IMR-90 (cell line): ENCODE results near the gene GATA3. TPM values are rescaled to one million over a fixed set of nuclear protein-coding genes. Genes with fewer than 3 reads are reported as not detected.

Source experiments
- ATAC-seq: fragments of 200-7000 bp; cut with Tn5 transposase; 2 replicates; pipeline ENCODE4 v1.9.1; 2020; ENCODE audit warnings: low read depth, mild to moderate bottlenecking, moderate library complexity
- BruUV-seq: library from RNA; stranded (reverse); fragments of 400-500 nt; replicated peaks from 2 replicates; lab custom pipeline; 2021; lab: Mats Ljungman, UMichigan
- CTCF ChIA-PET: fragments of 300-600 bp; formaldehyde crosslinking; extraction: SDS; loops from one replicate; lab custom pipeline; 2021; ENCODE audit warnings: antibody characterized with exemption; lab: Yijun Ruan, JAX
- POLR2A ChIA-PET: fragments of 300-600 bp; sonication (Branson Sonifier 250); formaldehyde crosslinking; loops from one replicate; lab custom pipeline; 2022; ENCODE audit warnings: antibody characterized with exemption; ENCODE audit not compliant: unreplicated experiment; lab: Charles Lee
- DNase-seq: peaks from one replicate; pipeline ENCODE4 v3.0.0; 2013
- H2AFZ ChIP-seq: replicated peaks from 2 replicates; pipeline ENCODE3; 2013; ENCODE audit warnings: low read length, mild to moderate bottlenecking; ENCODE audit not compliant: poor library complexity
- H2AK5ac ChIP-seq: 2 replicates; pipeline ENCODE4 v1.6.1; 2013; ENCODE audit warnings: low read depth, low read length, inconsistent platforms
- H2AK9ac ChIP-seq: replicated peaks from 2 replicates; pipeline ENCODE3; 2013; ENCODE audit warnings: mild to moderate bottlenecking, low read depth, low read length, moderate library complexity; ENCODE audit not compliant: poor library complexity
- H2BK120ac ChIP-seq: 2 replicates; pipeline ENCODE4 v1.6.1; 2013; ENCODE audit warnings: low read depth, low read length, inconsistent platforms
- H2BK15ac ChIP-seq: 3 replicates; pipeline ENCODE4 v1.6.1; 2013; ENCODE audit warnings: low read depth, low read length, inconsistent platforms
- H2BK20ac ChIP-seq: 2 replicates; pipeline ENCODE4 v1.6.1; 2013; ENCODE audit warnings: low read depth, mild to moderate bottlenecking, inconsistent platforms, low read length, moderate library complexity
- H2BK5ac ChIP-seq: 2 replicates; pipeline ENCODE4 v1.6.1; 2013; ENCODE audit warnings: mild to moderate bottlenecking, low read depth, low read length, inconsistent platforms; ENCODE audit not compliant: poor library complexity, severe bottlenecking
- H3K14ac ChIP-seq: replicated peaks from 2 replicates; pipeline ENCODE4 v1.6.1; 2013; ENCODE audit warnings: low read depth, low read length, inconsistent platforms
- H3K18ac ChIP-seq: 2 replicates; pipeline ENCODE4 v1.6.1; 2013; ENCODE audit warnings: low read depth, low read length, control low read depth
- H3K23ac ChIP-seq: 2 replicates; pipeline ENCODE4 v1.6.1; 2013; ENCODE audit warnings: low read depth, low read length, inconsistent platforms
- H3K27ac ChIP-seq: 2 replicates; pipeline ENCODE4 v1.5.1; 2013; ENCODE audit warnings: mild to moderate bottlenecking, control low read depth, low read length; ENCODE audit not compliant: insufficient read depth
- H3K27me3 ChIP-seq: 2 replicates; pipeline ENCODE4 v1.6.1; 2013; ENCODE audit warnings: low read length; ENCODE audit not compliant: control insufficient read depth, insufficient read depth
- H3K36me3 ChIP-seq: 2 replicates; pipeline ENCODE4 v1.6.1; 2013; ENCODE audit warnings: low read length, mixed read lengths; ENCODE audit not compliant: control insufficient read depth, insufficient read depth
- H3K4ac ChIP-seq: 2 replicates; pipeline ENCODE4 v1.6.1; 2013; ENCODE audit warnings: low read depth, low read length, inconsistent platforms
- H3K4me1 ChIP-seq: 2 replicates; pipeline ENCODE4 v1.6.1; 2013; ENCODE audit warnings: low read length, mixed read lengths; ENCODE audit not compliant: control insufficient read depth, insufficient read depth
- H3K4me2 ChIP-seq: 2 replicates; pipeline ENCODE4 v1.6.1; 2013; ENCODE audit warnings: low read depth, mild to moderate bottlenecking, control low read depth, low read length, moderate library complexity
- H3K4me3 ChIP-seq: 2 replicates; pipeline ENCODE4 v1.5.1; 2013; ENCODE audit warnings: low read depth, mild to moderate bottlenecking, control low read depth, low read length, moderate library complexity; ENCODE audit not compliant: insufficient read depth
- H3K56ac ChIP-seq: 2 replicates; pipeline ENCODE4 v1.6.1; 2013; ENCODE audit warnings: low read length, inconsistent platforms; ENCODE audit not compliant: insufficient read depth; ENCODE audit errors: extremely low read depth
- H3K79me1 ChIP-seq, 2 experiments: 2 replicates each; pipeline ENCODE4 v1.6.1; 2013; ENCODE audit warnings: low read length in 2 of 2, inconsistent platforms in 1 of 2, low read depth in 1 of 2
- H3K9ac ChIP-seq: 2 replicates; pipeline ENCODE4 v1.6.1; 2013; ENCODE audit warnings: low read depth, low read length, control low read depth
- H3K9me1 ChIP-seq: 2 replicates; pipeline ENCODE4 v1.6.1; 2013; ENCODE audit warnings: low read length, inconsistent platforms; ENCODE audit not compliant: insufficient read depth
- H3K9me3 ChIP-seq: 2 replicates; pipeline ENCODE4 v1.6.1; 2013; ENCODE audit warnings: low read length; ENCODE audit not compliant: control insufficient read depth, insufficient read depth
- H4K20me1 ChIP-seq: 2 replicates; pipeline ENCODE4 v1.6.1; 2013; ENCODE audit warnings: low read length, inconsistent platforms; ENCODE audit not compliant: insufficient read depth
- H4K5ac ChIP-seq: 2 replicates; pipeline ENCODE4 v1.6.1; 2013; ENCODE audit warnings: mild to moderate bottlenecking, low read depth, low read length, control low read depth
- H4K8ac ChIP-seq, 2 experiments: 2 replicates each; pipeline ENCODE4 v1.6.1; 2013; ENCODE audit warnings: low read depth in 2 of 2, low read length in 2 of 2, control low read depth in 1 of 2, inconsistent platforms in 1 of 2
- H4K91ac ChIP-seq: 2 replicates; pipeline ENCODE4 v1.6.1; 2013; ENCODE audit warnings: low read depth, low read length, inconsistent platforms; ENCODE audit not compliant: insufficient read depth
- BHLHE40 ChIP-seq: fragments of 150-350 bp; IDR thresholded peaks from 2 replicates; pipeline ENCODE4 v1.6.1; 2016; ENCODE audit warnings: mild to moderate bottlenecking, low read depth, low read length
- CEBPB ChIP-seq: IDR thresholded peaks from 2 replicates; pipeline ENCODE4 v1.6.1; 2012; ENCODE audit warnings: low read depth, low read length, improper control_type of control experiment
- CTCF ChIP-seq: conservative IDR thresholded peaks from 2 replicates; pipeline ENCODE4 v1.5.1; 2012; ENCODE audit warnings: mild to moderate bottlenecking, low read depth, low read length, improper control_type of control experiment
- FOS ChIP-seq: fragments of 150-350 bp; IDR thresholded peaks from 2 replicates; pipeline ENCODE4 v1.6.1; 2016; ENCODE audit warnings: low read depth, low read length
- MAFK ChIP-seq: IDR thresholded peaks from 2 replicates; pipeline ENCODE4 v1.6.1; 2012; ENCODE audit warnings: low read depth, low read length, improper control_type of control experiment
- MAZ ChIP-seq: IDR thresholded peaks from 2 replicates; pipeline ENCODE4 v1.6.1; 2012; ENCODE audit warnings: low read depth, mild to moderate bottlenecking, low read length, improper control_type of control experiment, moderate library complexity, borderline replicate concordance
- MXI1 ChIP-seq: IDR thresholded peaks from 2 replicates; pipeline ENCODE4 v1.6.1; 2012; ENCODE audit warnings: low read depth, mild to moderate bottlenecking, low read length, moderate library complexity, borderline replicate concordance
- POLR2A ChIP-seq: IDR thresholded peaks from 2 replicates; pipeline ENCODE4 v1.6.1; 2012; ENCODE audit warnings: mild to moderate bottlenecking, low read depth, low read length
- RAD21 ChIP-seq: IDR thresholded peaks from 2 replicates; pipeline ENCODE4 v1.6.1; 2012; ENCODE audit warnings: low read length, improper control_type of control experiment
- RFX5 ChIP-seq: IDR thresholded peaks from 2 replicates; pipeline ENCODE4 v1.8.0; 2012; ENCODE audit warnings: low read depth, mild to moderate bottlenecking, low read length, moderate library complexity
- USF2 ChIP-seq: fragments of 150-350 bp; IDR thresholded peaks from 2 replicates; pipeline ENCODE4 v1.6.1; 2017; ENCODE audit warnings: mild to moderate bottlenecking, antibody characterized with exemption, low read length, low read depth
- WGBS, 2 experiments: methylation state at CpG; one replicate each; pipeline versions ENCODE4 v1.1.5 to v1.1.7; 2013; ENCODE audit warnings: missing lambda C conversion rate in 2 of 2; ENCODE audit not compliant: insufficient read length in 1 of 2; ENCODE audit errors: extremely low coverage in 2 of 2; 5-methylcytosine and 5-hydroxymethylcytosine counted together
- dilution Hi-C: fragments of 300-500 bp; cut with HindIII; formaldehyde crosslinking; loops from one replicate; pipeline ENCODE4 v1.14.3; 2018; ENCODE audit warnings: low sequenced_read_pairs; ENCODE audit not compliant: unreplicated experiment
- in situ Hi-C: fragments of 300-500 bp; cut with MboI; formaldehyde crosslinking; loops from 3 replicates; pipeline ENCODE4 v1.14.3; 2019; ENCODE audit warnings: low sequenced_read_pairs, inconsistent platforms, mixed read lengths
- intact Hi-C: fragments of 100-400 bp; cut with micrococcal nuclease; formaldehyde crosslinking; loops from 2 replicates; pipeline ENCODE4 v1.10.0; 2022
- polyA plus RNA-seq, 3 experiments: library from polyadenylated mRNA; depleted of rRNA; stranded (reverse); fragments of >200 nt; gene quantifications; 2 replicates each; pipeline ENCODE4 v1.2.3, GENCODE V29; 2012; ENCODE audit warnings: low replicate concordance in 1 of 3
- total RNA-seq: library from RNA; depleted of rRNA; stranded (reverse); fragments of >200 nt; gene quantifications from 2 replicates; pipeline ENCODE4 v1.2.3, GENCODE V29; 2012

GATA3 gene
- total and polyA plus RNA-seq, 2 of the 4 experiments (the other 2 are of a cell fraction) = 0.21 TPM; not detected in 1

GRCh38 chr10:8088504-8088903 is 34.0 kb downstream of the GATA3 start:
- no peak overlapping the region for H3K4me2 ChIP-seq
- H4K91ac ChIP-seq = no peak overlapping the region
- no peak overlapping the region for H2BK20ac ChIP-seq
- H3K79me1 ChIP-seq = no peaks in the 10 kb centered on the region
- no peak overlapping the region for H2BK15ac ChIP-seq
- ATAC-seq (no peak), DNase-seq (no peak)
- POLR2A ChIA-PET = no interaction called here
- no peak overlapping the region for H3K14ac ChIP-seq
- no peak overlapping the region for H2BK120ac ChIP-seq
- H4K20me1 ChIP-seq = no peaks in the 10 kb centered on the region
- no TSS peak for BruUV-seq
- no peak overlapping the region for H3K18ac ChIP-seq
- in situ Hi-C loops = no loop called here
- no peak overlapping the region for H3K27ac ChIP-seq
- H3K27me3 ChIP-seq = no peaks in the 10 kb centered on the region
- no peak overlapping the region for H2AFZ ChIP-seq
- intact Hi-C loops = no loop called here
- H3K4ac ChIP-seq = no peak overlapping the region
- dilution Hi-C loops = no loop called here
- CTCF ChIA-PET = no interaction called here
- no peak overlapping the region for H3K4me3 ChIP-seq
- H4K8ac ChIP-seq = no peak overlapping the region
- H2AK9ac ChIP-seq = no peak overlapping the region
- no peaks in the 10 kb centered on the region for H3K9me3 ChIP-seq
- no peaks in the 10 kb centered on the region for H3K9me1 ChIP-seq
- H2AK5ac ChIP-seq = no peak overlapping the region
- no peak overlapping the region for H3K9ac ChIP-seq
- no peaks in the 10 kb centered on the region for H3K4me1 ChIP-seq
- H3K56ac ChIP-seq = no peak overlapping the region
- no CpG with 5 or more reads among the region's 6 CpGs for WGBS, 2 experiments
- no peak overlapping the region for H4K5ac ChIP-seq
- TF ChIP-seq RAD21 = no peak
- TF ChIP-seq MAZ = no peak
- TF ChIP-seq USF2 = no peak
- TF ChIP-seq BHLHE40 = no peak
- TF ChIP-seq RFX5 = no peak
- no peak for TF ChIP-seq FOS
- no peak for TF ChIP-seq CEBPB
- no peak for TF ChIP-seq CTCF
- TF ChIP-seq POLR2A = no peak
- no peak for TF ChIP-seq MAFK
- TF ChIP-seq MXI1 = no peak
- H2BK5ac ChIP-seq = no peak overlapping the region
- H3K36me3 ChIP-seq = no peaks in the 10 kb centered on the region
- H3K23ac ChIP-seq = no peak overlapping the region
